ENCODE data around the gene CYTH4.

GRCh38 chr22:37278261-37278660, 4.0 kb upstream of the CYTH4 start:
- no peak for TF ChIP-seq CTCF (IDR thresholded peaks at IDR 0.05)
- TF ChIP-seq POLR2A (IDR thresholded peaks at IDR 0.05) = no peak

All from uterus (tissue), 2 donors.